ENCODE measurements around the gene THOC6.

Gene THOC6

GRCh38 chr16:3015865-3016521 lies 7.8 kb upstream of the THOC6 start:
- DNase-seq (ENCODE audit: low spot score) = no peak

- no peak for DNase-seq (ENCODE audit: low spot score)
Observed at GRCh38 chr16:3017344-3017743, 6.5 kb upstream of the THOC6 start.

GRCh38 chr16:3017794-3018506 lies 5.9 kb upstream of the THOC6 start, which contains the start of gene CLDN6:
TSS of gene CLDN6 (minus strand) at chr16:3018183. CDS start at chr16:3016021, 2,162 bp downstream.
- peak; percentile 53 for DNase-seq (ENCODE audit: low spot score)

- no peak for DNase-seq (ENCODE audit: low spot score)
Observed at GRCh38 chr16:3019594-3020246, 4.1 kb upstream of the THOC6 start.

- peak; percentile 83 for DNase-seq (ENCODE audit: low spot score)
Observed at GRCh38 chr16:3020247-3020603, 3.6 kb upstream of the THOC6 start, which contains the start of gene TNFRSF12A. TSS of gene TNFRSF12A (plus strand) at chr16:3020368. CDS start at chr16:3020398, 30 bp downstream.

- DNase-seq (ENCODE audit: low spot score) = peak; percentile 66
Observed at GRCh38 chr16:3020604-3021448, 3.0 kb upstream of the THOC6 start.

- DNase-seq (ENCODE audit: low spot score) = peak; percentile 86
Observed at GRCh38 chr16:3021449-3022207, 2.2 kb upstream of the THOC6 start.

- DNase-seq (ENCODE audit: low spot score) = no peak
Observed at GRCh38 chr16:3022208-3022683, 1.6 kb upstream of the THOC6 start.

- no peak for DNase-seq (ENCODE audit: low spot score)
Observed at GRCh38 chr16:3022684-3023414, 986 bp upstream of the THOC6 start.

- peak; percentile 50 for DNase-seq (ENCODE audit: low spot score)
Observed at GRCh38 chr16:3023415-3023668, 493 bp upstream of the THOC6 start.

- DNase-seq (ENCODE audit: low spot score) = no peak
Observed at GRCh38 chr16:3025032-3026002, 1.5 kb downstream of the THOC6 start.

- DNase-seq (ENCODE audit: low spot score) = no peak
Observed at GRCh38 chr16:3026003-3026378, 2.2 kb downstream of the THOC6 start.

GRCh38 chr16:3026609-3027488 lies 3.0 kb downstream of the THOC6 start:
- no peak for DNase-seq (ENCODE audit: low spot score)

GRCh38 chr16:3027489-3027795 lies 3.6 kb downstream of the THOC6 start:
- DNase-seq (ENCODE audit: low spot score) = no peak

- peak; percentile 94 for DNase-seq (ENCODE audit: low spot score)
Observed at GRCh38 chr16:3027983-3028715, 4.3 kb downstream of the THOC6 start.

GRCh38 chr16:3028716-3029319 lies 5.0 kb downstream of the THOC6 start:
- DNase-seq (ENCODE audit: low spot score) = no peak

- DNase-seq (ENCODE audit: low spot score) = no peak
Observed at GRCh38 chr16:3029491-3030221, 5.8 kb downstream of the THOC6 start.
